ENCODE measurements around the gene NIT1. TPM values are rescaled to one million over a fixed set of nuclear protein-coding genes. Genes with fewer than 3 reads are reported as not detected.

NIT1 gene
- total and polyA plus RNA-seq, 2 of the 13 experiments (the other 11 are each of a cell fraction or from before 2014, with no cell fraction given), result 22.7 to 31.0 TPM

DNA sequence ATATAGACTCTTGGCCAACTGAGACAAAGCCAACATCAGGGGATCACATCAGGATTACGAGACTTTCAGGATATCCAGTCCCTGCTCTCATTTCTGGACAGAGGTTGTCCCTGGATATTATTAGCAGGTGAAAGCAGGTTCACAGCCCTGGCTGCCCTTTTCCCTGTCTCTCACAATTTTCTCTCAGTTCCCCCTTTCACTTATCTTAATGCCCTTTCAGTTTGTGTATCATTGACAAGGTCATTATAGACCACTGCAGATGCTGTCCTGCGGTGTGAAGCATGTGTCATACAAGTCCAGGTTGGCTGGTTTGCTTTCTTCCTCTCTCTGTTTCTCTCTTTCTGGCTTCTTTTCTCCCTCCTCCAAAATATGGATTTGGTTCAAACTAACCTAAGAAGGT, 21.9 kb upstream of the NIT1 start:
- H3K4me3 ChIP-seq (replicated peaks in 1 of 3; ENCODE audit: insufficient read depth in 1 of 3, low read depth in 2 of 3, low read length in 3 of 3), result no peak overlapping the region
- FAIRE-seq (no peak), ATAC-seq (no peak), DNase-seq (ENCODE audit: low spot score) (no peak)
- intact Hi-C loops (cut with micrococcal nuclease; ENCODE audit: unreplicated experiment), result loop anchor here (2.0 kb wide), 2 partner anchors 43 to 99 kb away; no protein-coding TSS in a partner anchor
- H3K79me2 ChIP-seq (ENCODE audit: insufficient read depth, low read length), result no peaks in the 10 kb centered on the region
- H3K9me3 ChIP-seq (ENCODE audit: low read length), result no peaks in the 10 kb centered on the region
- H4K20me1 ChIP-seq (ENCODE audit: insufficient read depth, low read length), result no peaks in the 10 kb centered on the region
- peaks cover 0 to 15% of the 10 kb centered on the region in 2 experiments; a peak in 2 of 5 replicates for H3K27me3 ChIP-seq (ENCODE audit: control insufficient read depth in 1 of 2, insufficient read depth in 2 of 2, low read length in 2 of 2)
- WGBS (ENCODE audit: low lambda C conversion rate), result 36% methylated on average over 1 of the region's 2 CpGs
- in situ Hi-C loops (cut with HindIII; ENCODE audit: extremely low pct_ligation_motif_present, low pct_unique_long_range_greater_than_20kb), result loop anchor here (10.0 kb wide), 1 partner anchor 101 kb away; no protein-coding TSS in a partner anchor
- POLR2A ChIA-PET, result no interaction called here
- CTCF ChIA-PET (ENCODE audit: low intra/inter-chr PET ratio, low total read pairs), result interaction anchor here (3.3 kb wide), 1 partner anchor 23 kb away, joined by 50 read pairs; no protein-coding TSS in a partner anchor
- TF ChIP-seq MYNN (CRISPR knock-in tag; IDR thresholded peaks at IDR 0.05; ENCODE audit: low read depth) (no peak), PRPF4 (IDR thresholded peaks at IDR 0.05; ENCODE audit: low read depth, low read length, poor library complexity, severe bottlenecking) (no peak), ZNF713 (CRISPR knock-in tag; IDR thresholded peaks at IDR 0.05) (no peak), ZNF234 (CRISPR knock-in tag; conservative IDR thresholded peaks at IDR 0.05) (no peak), ZNF383 (CRISPR knock-in tag; IDR thresholded peaks at IDR 0.05; ENCODE audit: borderline replicate concordance) (no peak), ZNF20 (CRISPR knock-in tag; IDR thresholded peaks at IDR 0.05) (no peak)
- TF ChIP-seq, protein P1, sequence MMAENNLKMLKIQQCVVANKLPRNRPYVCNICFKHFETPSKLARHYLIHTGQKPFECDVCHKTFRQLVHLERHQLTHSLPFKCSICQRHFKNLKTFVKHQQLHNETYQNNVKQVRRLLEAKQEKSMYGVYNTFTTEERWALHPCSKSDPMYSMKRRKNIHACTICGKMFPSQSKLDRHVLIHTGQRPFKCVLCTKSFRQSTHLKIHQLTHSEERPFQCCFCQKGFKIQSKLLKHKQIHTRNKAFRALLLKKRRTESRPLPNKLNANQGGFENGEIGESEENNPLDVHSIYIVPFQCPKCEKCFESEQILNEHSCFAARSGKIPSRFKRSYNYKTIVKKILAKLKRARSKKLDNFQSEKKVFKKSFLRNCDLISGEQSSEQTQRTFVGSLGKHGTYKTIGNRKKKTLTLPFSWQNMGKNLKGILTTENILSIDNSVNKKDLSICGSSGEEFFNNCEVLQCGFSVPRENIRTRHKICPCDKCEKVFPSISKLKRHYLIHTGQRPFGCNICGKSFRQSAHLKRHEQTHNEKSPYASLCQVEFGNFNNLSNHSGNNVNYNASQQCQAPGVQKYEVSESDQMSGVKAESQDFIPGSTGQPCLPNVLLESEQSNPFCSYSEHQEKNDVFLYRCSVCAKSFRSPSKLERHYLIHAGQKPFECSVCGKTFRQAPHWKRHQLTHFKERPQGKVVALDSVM (CRISPR knock-in tag; IDR thresholded peaks at IDR 0.05), result no peak
- TF ChIP-seq, protein P2, sequence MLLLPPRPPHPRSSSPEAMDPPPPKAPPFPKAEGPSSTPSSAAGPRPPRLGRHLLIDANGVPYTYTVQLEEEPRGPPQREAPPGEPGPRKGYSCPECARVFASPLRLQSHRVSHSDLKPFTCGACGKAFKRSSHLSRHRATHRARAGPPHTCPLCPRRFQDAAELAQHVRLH (CRISPR knock-in tag; IDR thresholded peaks at IDR 0.05; ENCODE audit: borderline replicate concordance, low read depth), result no peak
- TF ChIP-seq, protein P3, sequence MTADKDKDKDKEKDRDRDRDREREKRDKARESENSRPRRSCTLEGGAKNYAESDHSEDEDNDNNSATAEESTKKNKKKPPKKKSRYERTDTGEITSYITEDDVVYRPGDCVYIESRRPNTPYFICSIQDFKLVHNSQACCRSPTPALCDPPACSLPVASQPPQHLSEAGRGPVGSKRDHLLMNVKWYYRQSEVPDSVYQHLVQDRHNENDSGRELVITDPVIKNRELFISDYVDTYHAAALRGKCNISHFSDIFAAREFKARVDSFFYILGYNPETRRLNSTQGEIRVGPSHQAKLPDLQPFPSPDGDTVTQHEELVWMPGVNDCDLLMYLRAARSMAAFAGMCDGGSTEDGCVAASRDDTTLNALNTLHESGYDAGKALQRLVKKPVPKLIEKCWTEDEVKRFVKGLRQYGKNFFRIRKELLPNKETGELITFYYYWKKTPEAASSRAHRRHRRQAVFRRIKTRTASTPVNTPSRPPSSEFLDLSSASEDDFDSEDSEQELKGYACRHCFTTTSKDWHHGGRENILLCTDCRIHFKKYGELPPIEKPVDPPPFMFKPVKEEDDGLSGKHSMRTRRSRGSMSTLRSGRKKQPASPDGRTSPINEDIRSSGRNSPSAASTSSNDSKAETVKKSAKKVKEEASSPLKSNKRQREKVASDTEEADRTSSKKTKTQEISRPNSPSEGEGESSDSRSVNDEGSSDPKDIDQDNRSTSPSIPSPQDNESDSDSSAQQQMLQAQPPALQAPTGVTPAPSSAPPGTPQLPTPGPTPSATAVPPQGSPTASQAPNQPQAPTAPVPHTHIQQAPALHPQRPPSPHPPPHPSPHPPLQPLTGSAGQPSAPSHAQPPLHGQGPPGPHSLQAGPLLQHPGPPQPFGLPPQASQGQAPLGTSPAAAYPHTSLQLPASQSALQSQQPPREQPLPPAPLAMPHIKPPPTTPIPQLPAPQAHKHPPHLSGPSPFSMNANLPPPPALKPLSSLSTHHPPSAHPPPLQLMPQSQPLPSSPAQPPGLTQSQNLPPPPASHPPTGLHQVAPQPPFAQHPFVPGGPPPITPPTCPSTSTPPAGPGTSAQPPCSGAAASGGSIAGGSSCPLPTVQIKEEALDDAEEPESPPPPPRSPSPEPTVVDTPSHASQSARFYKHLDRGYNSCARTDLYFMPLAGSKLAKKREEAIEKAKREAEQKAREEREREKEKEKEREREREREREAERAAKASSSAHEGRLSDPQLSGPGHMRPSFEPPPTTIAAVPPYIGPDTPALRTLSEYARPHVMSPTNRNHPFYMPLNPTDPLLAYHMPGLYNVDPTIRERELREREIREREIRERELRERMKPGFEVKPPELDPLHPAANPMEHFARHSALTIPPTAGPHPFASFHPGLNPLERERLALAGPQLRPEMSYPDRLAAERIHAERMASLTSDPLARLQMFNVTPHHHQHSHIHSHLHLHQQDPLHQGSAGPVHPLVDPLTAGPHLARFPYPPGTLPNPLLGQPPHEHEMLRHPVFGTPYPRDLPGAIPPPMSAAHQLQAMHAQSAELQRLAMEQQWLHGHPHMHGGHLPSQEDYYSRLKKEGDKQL (CRISPR knock-in tag; IDR thresholded peaks at IDR 0.05; ENCODE audit: low read depth), result no peak
- peaks cover 15% of the 10 kb centered on the region for H3K4me1 ChIP-seq (ENCODE audit: insufficient read depth, low read length)
- no peak overlapping the region for H3K4me2 ChIP-seq (ENCODE audit: low read depth, low read length)
- no TSS peak for BruUV-seq (replicated peaks)
- no peak overlapping the region for H3K27ac ChIP-seq (ENCODE audit: extremely low read length, insufficient read depth, low read length)
- no peak overlapping the region for H3K9ac ChIP-seq (ENCODE audit: insufficient read depth, low read depth, low read length)
- no peak overlapping the region for H2AFZ ChIP-seq (ENCODE audit: low read length)
- H3K36me3 ChIP-seq (replicated peaks in 1 of 2; ENCODE audit: control insufficient read depth in 1 of 2, insufficient read depth in 2 of 2, low read length in 2 of 2), result peaks cover 0 to 3% of the 10 kb centered on the region in 2 experiments; a peak in 3 of 5 replicates
